ENCODE data around the gene WWC1. TPM values are rescaled to one million over a fixed set of nuclear protein-coding genes. Genes with fewer than 3 reads are reported as not detected.

The WWC1 gene
- total RNA-seq, 1 experiment from 2014 or later, result 52.6 TPM

- RAD21 ChIA-PET (ENCODE audit: low non-redundant PET in 1 of 2, low total read pairs in 2 of 2, uncharacterized antibody in 2 of 2, unreplicated experiment in 2 of 2), result no interaction called here
- CTCF ChIA-PET, result no interaction called here
Measured at GRCh38 chr5:168426007-168426863, 134.8 kb downstream of the WWC1 start.

DNA sequence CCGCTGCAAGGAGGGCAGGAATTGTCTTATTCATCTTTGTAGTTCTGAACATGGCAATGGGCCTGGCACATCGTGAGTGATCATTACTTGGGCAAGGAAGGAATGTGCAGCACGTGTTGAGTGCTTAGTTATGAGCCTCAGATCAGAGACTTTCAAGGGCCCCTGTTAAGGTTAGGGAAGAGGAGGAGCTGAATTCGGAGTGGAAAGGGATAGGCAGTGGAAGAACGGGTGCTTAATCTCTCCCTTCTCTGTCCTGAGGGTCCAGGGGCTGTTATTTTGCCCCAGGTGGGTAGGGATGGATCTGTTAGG, 135.4 kb downstream of the WWC1 start:
- H3K4me1 ChIP-seq (ENCODE audit: control insufficient read depth in 1 of 2, insufficient read depth in 2 of 2, low read length in 2 of 2), result peaks cover 0 to 5% of the 10 kb centered on the region in 2 experiments; a peak in 2 of 4 replicates
- POLR2A ChIA-PET, result no interaction called here
- no peaks in the 10 kb centered on the region for H3K9me3 ChIP-seq (ENCODE audit: control insufficient read depth in 1 of 2, insufficient read depth in 1 of 2, low read depth in 1 of 2, low read length in 2 of 2)
- H3K27me3 ChIP-seq (ENCODE audit: insufficient read depth, low read length), result no peaks in the 10 kb centered on the region
- no peak overlapping the region for H3K9ac ChIP-seq (ENCODE audit: low read length)
- no peak for TF ChIP-seq SIN3A (IDR thresholded peaks at IDR 0.05; ENCODE audit: low read depth)
- TF ChIP-seq ELF1 (IDR thresholded peaks at IDR 0.05; ENCODE audit: borderline replicate concordance, low read depth), result no peak
- no peak for TF ChIP-seq SRF (IDR thresholded peaks at IDR 0.05; ENCODE audit: low read depth)
- no peak for TF ChIP-seq REST (IDR thresholded peaks at IDR 0.05; ENCODE audit: low read depth)
- no peak for TF ChIP-seq POLR2AphosphoS5 (IDR thresholded peaks at IDR 0.05; ENCODE audit: low read depth, low read length)
- no peak for TF ChIP-seq POLR2A (IDR thresholded peaks at IDR 0.05; ENCODE audit: borderline replicate concordance, extremely low read depth, insufficient read depth, insufficient read length)
- TF ChIP-seq SP1 (IDR thresholded peaks at IDR 0.05; ENCODE audit: low read depth), result no peak
- ATAC-seq (no peak), DNase-seq (ENCODE audit: low read depth, low spot score) (no peak)
- H4K20me1 ChIP-seq (ENCODE audit: insufficient read depth), result no peaks in the 10 kb centered on the region
- no peak overlapping the region for H3K27ac ChIP-seq (ENCODE audit: low read depth, low read length)
- BruUV-seq (replicated peaks), result no TSS peak
- H3K4me2 ChIP-seq (ENCODE audit: low read length), result no peak overlapping the region
- RAD21 ChIA-PET (ENCODE audit: low non-redundant PET in 1 of 2, low total read pairs in 2 of 2, uncharacterized antibody in 2 of 2, unreplicated experiment in 2 of 2), result no interaction called here
- H3K4me3 ChIP-seq (replicated peaks in 1 of 2; ENCODE audit: low read depth in 1 of 2, low read length in 2 of 2), result no peak overlapping the region
- CTCF ChIA-PET, result no interaction called here
- H2AFZ ChIP-seq (ENCODE audit: low read depth, low read length, poor library complexity, severe bottlenecking), result no peak overlapping the region
- H3K36me3 ChIP-seq (ENCODE audit: control insufficient read depth in 1 of 2, insufficient read depth in 2 of 2, low read length in 2 of 2), result peaks cover 14 to 20% of the 10 kb centered on the region in 2 experiments; a peak in 3 of 4 replicates
- intact Hi-C loops (cut with micrococcal nuclease), result no loop called here
- no peaks in the 10 kb centered on the region for H3K79me2 ChIP-seq (ENCODE audit: insufficient read depth, low read length)
- no peaks in the 10 kb centered on the region for H3K9me2 ChIP-seq (ENCODE audit: insufficient read depth)

More at GRCh38 chr5:168426007-168426863, 134.8 kb downstream of the WWC1 start:
- no peaks in the 10 kb centered on the region for H3K9me2 ChIP-seq (ENCODE audit: insufficient read depth)
- H3K4me1 ChIP-seq (ENCODE audit: control insufficient read depth in 1 of 2, insufficient read depth in 2 of 2, low read length in 2 of 2), result peaks cover 0 to 7% of the 10 kb centered on the region in 2 experiments; a peak in 2 of 4 replicates
- H2AFZ ChIP-seq (ENCODE audit: low read depth, low read length, poor library complexity, severe bottlenecking), result no peak overlapping the region
- intact Hi-C loops (cut with micrococcal nuclease), result no loop called here
- H4K20me1 ChIP-seq (ENCODE audit: insufficient read depth), result no peaks in the 10 kb centered on the region
- DNase-seq (ENCODE audit: low read depth, low spot score) (no peak), ATAC-seq (no peak)
- H3K9ac ChIP-seq (ENCODE audit: low read length), result no peak overlapping the region
- BruUV-seq (replicated peaks), result no TSS peak
- TF ChIP-seq EZH2phosphoT487 (IDR thresholded peaks at IDR 0.05; ENCODE audit: borderline replicate concordance) (no peak), FOSL1 (IDR thresholded peaks at IDR 0.05; ENCODE audit: low read depth) (no peak), JUND (IDR thresholded peaks at IDR 0.05) (no peak), POLR2A (IDR thresholded peaks at IDR 0.05; ENCODE audit: borderline replicate concordance, extremely low read depth, insufficient read depth, insufficient read length) (no peak)
- no peaks in the 10 kb centered on the region for H3K79me2 ChIP-seq (ENCODE audit: insufficient read depth, low read length)
- no peak overlapping the region for H3K4me2 ChIP-seq (ENCODE audit: low read length)
- peaks cover 11 to 20% of the 10 kb centered on the region in 2 experiments; a peak in 3 of 4 replicates for H3K36me3 ChIP-seq (ENCODE audit: control insufficient read depth in 1 of 2, insufficient read depth in 2 of 2, low read length in 2 of 2)
- no peaks in the 10 kb centered on the region for H3K27me3 ChIP-seq (ENCODE audit: insufficient read depth, low read length)
- no peak overlapping the region for H3K27ac ChIP-seq (ENCODE audit: low read depth, low read length)
- H3K9me3 ChIP-seq (ENCODE audit: control insufficient read depth in 1 of 2, insufficient read depth in 1 of 2, low read depth in 1 of 2, low read length in 2 of 2), result no peaks in the 10 kb centered on the region
- POLR2A ChIA-PET, result no interaction called here
- no peak overlapping the region for H3K4me3 ChIP-seq (replicated peaks in 1 of 2; ENCODE audit: low read depth in 1 of 2, low read length in 2 of 2)
